Testis (tissue), 3 donors: ENCODE results near the gene NOTCH1. TPM values are rescaled to one million over a fixed set of nuclear protein-coding genes. Genes with fewer than 3 reads are reported as not detected.

ENCODE experiments used
- DNase-seq: peaks from one replicate; pipeline ENCODE4 v3.0.0-alpha.2; 2019
- H3K27ac ChIP-seq, 2 donors: fragments of 200-600 bp; sonication (generic); one replicate each; pipeline ENCODE4 v1.5.1; 2019
- H3K27me3 ChIP-seq: fragments of 200-600 bp; sonication (generic); one replicate; pipeline ENCODE4 v1.5.1; 2019
- H3K36me3 ChIP-seq: fragments of 200-600 bp; sonication (generic); one replicate; pipeline ENCODE4 v1.5.1; 2017; ENCODE audit warnings: low read depth; ENCODE audit errors: missing control alignments
- H3K4me1 ChIP-seq: fragments of 200-600 bp; sonication (generic); one replicate; pipeline ENCODE4 v1.5.1; 2019
- H3K4me3 ChIP-seq, 2 donors: fragments of 200-600 bp; sonication (generic); one replicate each; pipeline ENCODE4 v1.5.1; 2017 to 2019
- H3K9me3 ChIP-seq: fragments of 200-600 bp; sonication (generic); one replicate; pipeline ENCODE4 v1.5.1; 2017
- CTCF ChIP-seq, 3 experiments: fragments of 450-650 bp in 2 of 3; fragments of 200-600 bp in 1 of 3; sonication (generic) in 1 of 3; IDR thresholded peaks; one replicate each; pipeline ENCODE4 v1.5.1; 2016 to 2019; ENCODE audit warnings: antibody characterized with exemption in 3 of 3, mild to moderate bottlenecking in 2 of 3, moderate library complexity in 1 of 3
- POLR2A ChIP-seq: fragments of 450-650 bp; IDR thresholded peaks from one replicate; pipeline ENCODE4 v1.6.1; 2017; ENCODE audit warnings: antibody characterized with exemption, mild to moderate bottlenecking, moderate library complexity
- WGBS, 2 donors: methylation state at CpG; one replicate each; pipeline ENCODE4 v1.1.5; 2018; 5-methylcytosine and 5-hydroxymethylcytosine counted together
- intact Hi-C: fragments of 100-400 bp; cut with DNase I; formaldehyde crosslinking; loops from one replicate; pipeline ENCODE4 v1.15.1; 2023; ENCODE audit warnings: low total_unique reads
- polyA plus RNA-seq: library from polyadenylated mRNA; stranded (reverse); fragments of 350-450 nt; fragmentation: Illumina TruSeq; extraction: RNeasy Lipid Tissue Mini Kit (QIAGEN cat#74804); gene quantifications from one replicate; pipeline ENCODE4 v1.2.3, GENCODE V29; 2014; ENCODE audit warnings: low read depth, low replicate concordance; ENCODE audit not compliant: insufficient read depth
- total RNA-seq, 2 donors: library from RNA; depleted of rRNA; stranded (reverse); fragments of >200 nt; gene quantifications; one replicate each; pipeline ENCODE4 v1.2.3, GENCODE V29; 2016

Gene NOTCH1
- total and polyA plus RNA-seq, 3 donors from 2014 or later, result 7.2 to 34.1 (median 32.4) TPM

DNA sequence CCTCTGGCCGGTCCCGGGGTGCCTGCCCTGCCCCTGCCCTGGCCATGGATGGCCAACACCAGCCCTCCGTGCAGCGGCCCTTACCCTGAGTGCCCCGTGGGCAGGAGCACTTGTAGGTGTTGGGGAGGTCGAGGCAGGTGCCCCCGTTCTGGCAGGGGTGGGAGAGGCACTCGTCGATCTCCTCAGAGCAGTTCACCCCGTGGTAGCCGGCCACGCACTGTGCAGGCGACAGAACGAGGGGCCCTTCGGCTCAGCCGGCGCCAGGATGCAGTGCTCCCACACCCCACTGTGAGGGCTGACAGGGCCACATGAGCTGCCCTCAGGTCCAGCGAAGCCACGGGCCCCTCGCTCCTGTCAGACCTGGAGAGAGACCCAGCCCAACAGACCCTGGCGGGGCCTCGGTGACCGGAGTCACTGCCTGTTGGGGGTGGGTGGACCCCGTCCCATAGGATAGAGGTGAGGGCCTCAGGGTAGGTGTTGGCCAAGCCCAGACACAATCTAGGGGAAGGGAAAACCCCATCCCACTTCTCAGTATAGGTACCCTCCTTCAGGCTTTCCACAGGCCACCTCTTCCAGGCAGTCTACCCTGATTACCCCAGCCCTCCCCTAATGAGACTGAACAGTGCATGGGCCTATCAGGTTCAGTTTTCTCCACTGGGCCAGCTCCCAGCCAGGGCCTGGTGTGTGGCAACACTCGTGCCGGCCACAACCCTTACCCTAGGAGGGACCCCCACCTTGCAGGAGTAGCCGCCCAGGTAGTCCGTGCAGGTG, 38.4 kb downstream of the NOTCH1 start:
- no peak overlapping the region for H3K4me3 ChIP-seq
- H3K27ac ChIP-seq, result no peak overlapping the region
- WGBS, 2 donors, result 92 to 93% methylated on average over 22 to 27 of the region's 28 CpGs
- no peaks in the 10 kb centered on the region for H3K4me1 ChIP-seq
- DNase-seq, result no peak
- no peaks in the 10 kb centered on the region for H3K9me3 ChIP-seq
- no peaks in the 10 kb centered on the region for H3K27me3 ChIP-seq
- TF ChIP-seq CTCF (IDR thresholded peaks at IDR 0.05), result no peak
- intact Hi-C loops, result no loop called here
- H3K36me3 ChIP-seq, result no peaks in the 10 kb centered on the region

- Histone ChIP-seq H3K27ac (no peak overlapping the region), H3K4me1 (no peaks in the 10 kb centered on the region), H3K27me3 (no peaks in the 10 kb centered on the region), H3K36me3 (no peaks in the 10 kb centered on the region), H3K9me3 (no peaks in the 10 kb centered on the region), H3K4me3 (no peak overlapping the region)
- no peak for DNase-seq
- intact Hi-C loops, result no loop called here
- TF ChIP-seq CTCF (IDR thresholded peaks at IDR 0.05) (no peak), POLR2A (no peak)
- WGBS, 2 donors, result 92 to 94% methylated on average over 14 to 30 of the region's 30 CpGs
Measured at GRCh38 chr9:136506425-136506824, 39.4 kb downstream of the NOTCH1 start.

GRCh38 chr9:136505406-136506403, 40.1 kb downstream of the NOTCH1 start:
- no peak overlapping the region for H3K27ac ChIP-seq
- no peak for TF ChIP-seq CTCF (IDR thresholded peaks at IDR 0.05)
- TF ChIP-seq POLR2A, result no peak
- no peak for DNase-seq
- H3K27me3 ChIP-seq, result no peaks in the 10 kb centered on the region
- no peaks in the 10 kb centered on the region for H3K9me3 ChIP-seq
- H3K4me1 ChIP-seq, result no peaks in the 10 kb centered on the region
- H3K4me3 ChIP-seq, result no peak overlapping the region
- no peaks in the 10 kb centered on the region for H3K36me3 ChIP-seq
- 89 to 92% methylated on average over 21 to 51 of the region's 51 CpGs for WGBS, 2 donors
- intact Hi-C loops, result no loop called here

DNA sequence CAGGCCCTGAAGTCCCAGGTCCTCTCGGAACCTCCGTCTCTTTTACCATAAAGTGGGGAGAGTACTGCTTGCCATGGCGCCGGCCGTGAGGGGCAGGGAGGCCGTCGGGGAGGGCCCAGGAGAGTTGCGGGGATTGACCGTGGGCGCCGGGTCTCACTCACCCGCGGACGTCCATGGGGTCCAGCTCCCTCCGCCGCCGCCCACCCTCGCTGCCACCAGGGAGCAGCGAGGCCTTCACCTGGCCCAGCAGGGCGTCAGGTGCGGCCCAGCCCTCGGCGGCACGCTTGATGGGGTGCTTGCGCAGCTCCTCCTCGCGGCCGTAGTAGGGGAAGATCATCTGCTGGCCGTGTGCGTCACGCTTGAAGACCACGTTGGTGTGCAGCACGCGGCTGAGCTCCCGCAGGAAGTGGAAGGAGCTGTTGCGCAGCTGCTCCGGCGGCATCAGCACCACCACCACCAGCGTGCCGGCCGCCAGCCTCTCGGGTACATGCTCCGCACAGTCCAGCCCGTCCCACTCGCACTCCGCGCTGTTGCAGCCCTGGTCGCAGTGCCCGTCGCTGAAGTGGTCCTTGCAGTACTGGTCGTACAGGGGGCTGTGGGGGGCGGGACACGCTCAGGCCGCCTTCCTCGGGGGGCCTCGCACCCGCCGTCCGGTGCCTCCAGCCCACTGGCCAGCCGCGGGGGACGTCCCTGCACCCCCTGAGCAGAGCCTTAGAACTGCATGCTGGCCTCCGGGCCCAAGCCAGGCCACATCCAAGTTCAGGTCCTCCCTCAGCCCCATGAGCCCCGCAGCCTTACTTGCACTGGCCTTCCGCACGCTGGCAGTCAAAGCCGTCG, 41.1 kb downstream of the NOTCH1 start:
- 95 to 96% methylated on average over 24 to 68 of the region's 68 CpGs for WGBS, 2 donors
- intact Hi-C loops, result no loop called here
- H3K27me3 ChIP-seq, result no peaks in the 10 kb centered on the region
- H3K4me1 ChIP-seq, result no peaks in the 10 kb centered on the region
- H3K36me3 ChIP-seq, result no peaks in the 10 kb centered on the region
- DNase-seq, result no peak
- TF ChIP-seq POLR2A (no peak), CTCF (IDR thresholded peaks at IDR 0.05) (no peak)
- no peak overlapping the region for H3K4me3 ChIP-seq
- no peaks in the 10 kb centered on the region for H3K9me3 ChIP-seq
- no peak overlapping the region for H3K27ac ChIP-seq
